ENCODE data around the gene RNF208. TPM values are rescaled to one million over a fixed set of nuclear protein-coding genes. Genes with fewer than 3 reads are reported as not detected.
A peak's percentile ranks its signal among the peaks of the same experiment; 100 is the strongest.

Gene RNF208
- total and polyA plus RNA-seq, 4 donors, result 0.28 to 7.1 (median 2.6) TPM

- Histone ChIP-seq H3K27me3 (ENCODE audit: control insufficient read depth in 4 of 4, insufficient read depth in 4 of 4, low read length in 3 of 4) (no peaks in the 10 kb centered on the region), H3K4me1 (ENCODE audit: control insufficient read depth in 4 of 4, insufficient read depth in 4 of 4, low read length in 3 of 4) (peaks cover 8 to 49% (median 21%) of the 10 kb centered on the region in 4 donors), H3K9me3 (ENCODE audit: control insufficient read depth in 4 of 4, low read length in 3 of 4) (no peaks in the 10 kb centered on the region), H3K36me3 (ENCODE audit: control insufficient read depth in 4 of 4, insufficient read depth in 3 of 4, low read depth in 1 of 4, low read length in 3 of 4) (peaks cover 0 to 11% (median 5%) of the 10 kb centered on the region in 4 donors), H3K27ac (ENCODE audit: low read depth in 1 of 2, low read length in 2 of 2) (peak within 1 kb of the TSS; percentile 74 to 92), H3K9ac (ENCODE audit: low read depth in 1 of 2, low read length in 2 of 2) (peak within 1 kb of the TSS in 1 of 2 donors; percentile 82), H3K4me3 (ENCODE audit: low read depth in 1 of 3, low read length in 3 of 3) (peak within 1 kb of the TSS; percentile 77 to 97 (median 88))
- DNase-seq (ENCODE audit: low spot score), result peak; percentile 97
- under 1% methylated on average over 67 of the region's 67 CpGs for WGBS
- TF ChIP-seq RXRA (IDR thresholded peaks at IDR 0.05) (no peak), JUND (IDR thresholded peaks at IDR 0.05) (no peak), MAX (IDR thresholded peaks at IDR 0.05) (no peak), GABPA (IDR thresholded peaks at IDR 0.05 in 1 of 2, conservative IDR thresholded peaks at IDR 0.05 in 1 of 2) (peak in 1 of 2 donors; percentile 62), HNF4G (IDR thresholded peaks at IDR 0.05) (no peak), TAF1 (conservative IDR thresholded peaks at IDR 0.05) (peak; percentile 99), YY1 (IDR thresholded peaks at IDR 0.05) (peak; percentile 93), NR2F2 (IDR thresholded peaks at IDR 0.05) (no peak), SP1 (IDR thresholded peaks at IDR 0.05) (peak; percentile 100), FOXA1 (IDR thresholded peaks at IDR 0.05) (no peak), CTCF (IDR thresholded peaks at IDR 0.05; ENCODE audit: low read depth, low read length, missing input control) (no peak), HNF4A (conservative IDR thresholded peaks at IDR 0.05) (no peak), ZBTB33 (IDR thresholded peaks at IDR 0.05) (no peak), RAD21 (IDR thresholded peaks at IDR 0.05) (no peak), EGR1 (IDR thresholded peaks at IDR 0.05; ENCODE audit: low read depth in 2 of 2) (peak in 1 of 2 donors; percentile 70), REST (IDR thresholded peaks at IDR 0.05) (peak; percentile 94), FOXA2 (IDR thresholded peaks at IDR 0.05) (no peak), ATF3 (IDR thresholded peaks at IDR 0.05) (no peak)
Observed at GRCh38 chr9:137240841-137241489, 18.9 kb upstream of the RNF208 start, which contains the start of gene TUBB4B. TUBB4B (plus strand) TSS chr9:137241287; CDS start chr9:137241361, 74 bp downstream.
